Fibroblast of lung (primary cell): ENCODE data around the gene GAS2L1. TPM values are rescaled to one million over a fixed set of nuclear protein-coding genes. Genes with fewer than 3 reads are reported as not detected.

Experiments
- DNase-seq, 2 donors: peaks; one replicate each; pipeline versions ENCODE4 v3.0.0 to v3.0.0-alpha.2; 2010; ENCODE audit warnings: low read depth in 2 of 2
- H2AFZ ChIP-seq: 2 replicates; pipeline ENCODE4 v1.5.1; 2012; ENCODE audit warnings: low read length, control low read depth, inconsistent platforms
- H3K27ac ChIP-seq: 2 replicates; pipeline ENCODE4 v1.5.1; 2011; ENCODE audit warnings: low read length, control low read depth; ENCODE audit not compliant: insufficient read depth
- H3K27me3 ChIP-seq: 2 replicates; pipeline ENCODE4 v1.5.1; 2011; ENCODE audit warnings: mild to moderate bottlenecking, low read length; ENCODE audit not compliant: control insufficient read depth, insufficient read depth
- H3K36me3 ChIP-seq: 2 replicates; pipeline ENCODE4 v1.5.1; 2011; ENCODE audit warnings: low read length; ENCODE audit not compliant: control insufficient read depth, insufficient read depth
- H3K4me1 ChIP-seq: 2 replicates; pipeline ENCODE4 v1.5.1; 2011; ENCODE audit warnings: low read length; ENCODE audit not compliant: control insufficient read depth, insufficient read depth; ENCODE audit errors: extremely low read depth
- H3K4me2 ChIP-seq: 2 replicates; pipeline ENCODE4 v1.5.1; 2011; ENCODE audit warnings: low read length, control low read depth; ENCODE audit not compliant: insufficient read depth; ENCODE audit errors: extremely low read depth
- H3K4me3 ChIP-seq, 4 experiments: fragments of 200-600 bp in 1 of 4; sonication (generic) in 1 of 4; replicated peaks in 1 of 4; 2 replicates each; pipeline ENCODE4 v1.5.1; 2011 to 2016; ENCODE audit warnings: low read length in 4 of 4, low read depth in 3 of 4, mild to moderate bottlenecking in 3 of 4, control low read depth in 2 of 4, inconsistent platforms in 1 of 4, mixed read lengths in 1 of 4; ENCODE audit not compliant: insufficient read depth in 1 of 4; ENCODE audit errors: control extremely low read depth in 1 of 4
- H3K79me2 ChIP-seq: 2 replicates; pipeline ENCODE4 v1.5.1; 2012; ENCODE audit warnings: mild to moderate bottlenecking, low read length, inconsistent platforms; ENCODE audit not compliant: control insufficient read depth, insufficient read depth
- H3K9ac ChIP-seq: 2 replicates; pipeline ENCODE4 v1.5.1; 2011; ENCODE audit warnings: mild to moderate bottlenecking, low read length, control low read depth; ENCODE audit not compliant: insufficient read depth
- H3K9me3 ChIP-seq: 2 replicates; pipeline ENCODE4 v1.5.1; 2012; ENCODE audit warnings: low read depth, low read length; ENCODE audit not compliant: control insufficient read depth, insufficient read depth
- H4K20me1 ChIP-seq: 2 replicates; pipeline ENCODE4 v1.5.1; 2011; ENCODE audit warnings: low read length; ENCODE audit not compliant: control insufficient read depth, insufficient read depth; ENCODE audit errors: extremely low read depth
- EZH2 ChIP-seq: IDR thresholded peaks from 2 replicates; pipeline ENCODE4 v1.5.1; 2012; ENCODE audit warnings: low read length, control low read depth, mild to moderate bottlenecking; ENCODE audit errors: missing control alignments
- polyA minus RNA-seq: library from RNA; depleted of rRNA, polyadenylated mRNA; stranded (reverse); fragments of >200 nt; gene quantifications from 2 replicates; pipeline ENCODE4 v1.2.3, GENCODE V29; 2011; ENCODE audit warnings: low replicate concordance
- polyA plus RNA-seq, 2 donors: library from polyadenylated mRNA; depleted of rRNA in 1 of 2; stranded (reverse) in 1 of 2; unstranded in 1 of 2; fragments of >200 nt; gene quantifications; 2 replicates each; pipeline ENCODE4 v1.2.1, GENCODE V29; 2011 to 2012; ENCODE audit warnings: missing spikeins in 1 of 2
- total RNA-seq: library from RNA; depleted of rRNA; stranded (reverse); fragments of >200 nt; gene quantifications from 2 replicates; pipeline ENCODE4 v1.2.1, GENCODE V29; 2014
- TF ChIP-seq, protein P1 (sequence below), 2 donors: IDR thresholded peaks in 1 of 2; conservative IDR thresholded peaks in 1 of 2; 1 replicate in 1 of 2; 2 replicates in 1 of 2; pipeline ENCODE4 v1.5.1; 2011 to 2012; ENCODE audit warnings: low read length in 2 of 2, control low read depth in 1 of 2, inconsistent platforms in 1 of 2, low read depth in 1 of 2, mild to moderate bottlenecking in 1 of 2

The GAS2L1 gene
- total RNA-seq (6.9 and 8.9 TPM in 2 replicates), polyA plus RNA-seq (5.4 and 7.5 TPM in 2 replicates), polyA minus RNA-seq (6.9 and 8.0 TPM in 2 replicates)
- polyA plus RNA-seq (2012) = 14.0 and 20.5 TPM in 2 replicates

GRCh38 chr22:29306175-29306834, at the start of gene GAS2L1:
Gene GAS2L1, plus strand, starts transcription at chr22:29306650. Its CDS starts 1,456 bp downstream, at chr22:29308106.
- Histone ChIP-seq H3K9me3 (no peaks in the 10 kb centered on the region), H3K27ac (peak within 1 kb of the TSS; percentile 40), H4K20me1 (no peaks in the 10 kb centered on the region), H3K4me2 (peak within 1 kb of the TSS; percentile 71), H3K27me3 (no peaks in the 10 kb centered on the region), H3K9ac (peak within 1 kb of the TSS; percentile 72), H2AFZ (peak within 1 kb of the TSS; percentile 97), H3K4me3 (peak within 1 kb of the TSS; percentile 54 to 89 (median 79)), H3K4me1 (peaks cover 15% of the 10 kb centered on the region), H3K79me2 (peaks cover 14% of the 10 kb centered on the region), H3K36me3 (peaks cover 2% of the 10 kb centered on the region)
- TF ChIP-seq EZH2 = no peak
- TF ChIP-seq, protein P1, sequence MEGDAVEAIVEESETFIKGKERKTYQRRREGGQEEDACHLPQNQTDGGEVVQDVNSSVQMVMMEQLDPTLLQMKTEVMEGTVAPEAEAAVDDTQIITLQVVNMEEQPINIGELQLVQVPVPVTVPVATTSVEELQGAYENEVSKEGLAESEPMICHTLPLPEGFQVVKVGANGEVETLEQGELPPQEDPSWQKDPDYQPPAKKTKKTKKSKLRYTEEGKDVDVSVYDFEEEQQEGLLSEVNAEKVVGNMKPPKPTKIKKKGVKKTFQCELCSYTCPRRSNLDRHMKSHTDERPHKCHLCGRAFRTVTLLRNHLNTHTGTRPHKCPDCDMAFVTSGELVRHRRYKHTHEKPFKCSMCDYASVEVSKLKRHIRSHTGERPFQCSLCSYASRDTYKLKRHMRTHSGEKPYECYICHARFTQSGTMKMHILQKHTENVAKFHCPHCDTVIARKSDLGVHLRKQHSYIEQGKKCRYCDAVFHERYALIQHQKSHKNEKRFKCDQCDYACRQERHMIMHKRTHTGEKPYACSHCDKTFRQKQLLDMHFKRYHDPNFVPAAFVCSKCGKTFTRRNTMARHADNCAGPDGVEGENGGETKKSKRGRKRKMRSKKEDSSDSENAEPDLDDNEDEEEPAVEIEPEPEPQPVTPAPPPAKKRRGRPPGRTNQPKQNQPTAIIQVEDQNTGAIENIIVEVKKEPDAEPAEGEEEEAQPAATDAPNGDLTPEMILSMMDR (conservative IDR thresholded peaks at IDR 0.05 in 1 of 2, IDR thresholded peaks at IDR 0.05 in 1 of 2; ENCODE audit: low read depth in 1 of 2, low read length in 2 of 2) = peak; percentile 43 to 64
- peak; percentile 80 for DNase-seq

GRCh38 chr22:29257751-29258181, 48.7 kb upstream of the GAS2L1 start:
- DNase-seq = no peak
- Histone ChIP-seq H3K9ac (no peak overlapping the region), H4K20me1 (no peaks in the 10 kb centered on the region), H3K27me3 (no peaks in the 10 kb centered on the region), H3K4me3 (no peak overlapping the region), H3K9me3 (no peaks in the 10 kb centered on the region), H2AFZ (no peak overlapping the region), H3K4me2 (no peak overlapping the region), H3K4me1 (no peaks in the 10 kb centered on the region), H3K79me2 (no peaks in the 10 kb centered on the region), H3K27ac (no peak overlapping the region), H3K36me3 (no peaks in the 10 kb centered on the region)
- TF ChIP-seq, protein P1 (conservative IDR thresholded peaks at IDR 0.05 in 1 of 2, IDR thresholded peaks at IDR 0.05 in 1 of 2; ENCODE audit: low read depth in 1 of 2, low read length in 2 of 2) = no peak
- TF ChIP-seq EZH2 = no peak

DNA sequence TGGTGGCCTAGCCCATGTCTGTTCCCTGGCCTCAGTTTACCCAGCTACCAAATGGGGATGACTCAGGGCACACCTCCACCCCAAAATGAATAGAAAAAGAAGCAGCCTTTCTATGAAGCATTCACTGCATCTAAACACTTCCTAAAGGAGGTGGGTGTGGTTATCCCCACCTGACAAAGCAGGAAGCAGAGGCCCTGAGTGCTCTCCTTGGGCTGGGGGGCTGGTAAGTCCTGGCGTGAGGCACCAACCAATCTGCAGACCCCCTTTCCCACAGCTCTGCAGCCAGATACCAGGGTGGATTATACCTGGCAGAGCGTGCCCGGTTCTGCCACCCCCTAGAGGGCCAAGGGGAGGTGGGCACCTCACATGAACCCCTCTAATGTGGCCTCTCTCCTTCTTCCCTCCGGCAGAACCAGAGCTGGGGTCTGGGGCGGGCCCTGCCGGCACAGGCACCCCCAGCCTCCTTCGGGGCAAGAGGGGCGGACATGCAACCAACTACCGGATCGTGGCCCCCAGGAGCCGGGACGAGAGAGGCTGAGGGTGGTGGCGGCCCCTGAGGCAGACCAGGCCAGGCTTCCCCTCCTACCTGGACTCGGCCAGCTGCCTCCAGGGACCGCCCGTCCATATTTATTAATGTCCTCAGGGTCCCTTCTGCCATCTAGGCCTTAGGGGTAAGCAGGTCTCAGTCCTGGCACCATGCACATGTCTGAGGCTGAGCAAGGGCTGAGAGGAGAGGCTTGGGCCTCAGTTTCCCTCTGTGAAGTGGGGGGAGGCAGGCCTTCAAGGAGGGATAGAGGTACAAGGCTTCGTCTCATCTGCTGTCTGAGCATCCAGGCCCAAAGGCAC, 47.8 kb upstream of the GAS2L1 start:
- H3K9ac ChIP-seq = no peak overlapping the region
- H3K4me2 ChIP-seq = no peak overlapping the region
- no peaks in the 10 kb centered on the region for H3K9me3 ChIP-seq
- TF ChIP-seq, protein P1 (conservative IDR thresholded peaks at IDR 0.05 in 1 of 2, IDR thresholded peaks at IDR 0.05 in 1 of 2; ENCODE audit: low read depth in 1 of 2, low read length in 2 of 2) = no peak
- TF ChIP-seq EZH2 = no peak
- H2AFZ ChIP-seq = no peak overlapping the region
- H3K4me3 ChIP-seq = no peak overlapping the region
- H3K36me3 ChIP-seq = no peaks in the 10 kb centered on the region
- no peaks in the 10 kb centered on the region for H4K20me1 ChIP-seq
- no peak overlapping the region for H3K27ac ChIP-seq
- no peak for DNase-seq
- no peaks in the 10 kb centered on the region for H3K27me3 ChIP-seq
- no peaks in the 10 kb centered on the region for H3K4me1 ChIP-seq
- no peaks in the 10 kb centered on the region for H3K79me2 ChIP-seq
